DMS153 treated with DMSO at 0.1 percent for 48 hours (cell line): ENCODE measurements around the gene SLC25A13.

ENCODE experiments used
- DNase-seq: peaks from one replicate; lab custom pipeline; 2025; ENCODE audit not compliant: unreplicated experiment; lab: John Stamatoyannopoulos, UW

Gene SLC25A13

DNA sequence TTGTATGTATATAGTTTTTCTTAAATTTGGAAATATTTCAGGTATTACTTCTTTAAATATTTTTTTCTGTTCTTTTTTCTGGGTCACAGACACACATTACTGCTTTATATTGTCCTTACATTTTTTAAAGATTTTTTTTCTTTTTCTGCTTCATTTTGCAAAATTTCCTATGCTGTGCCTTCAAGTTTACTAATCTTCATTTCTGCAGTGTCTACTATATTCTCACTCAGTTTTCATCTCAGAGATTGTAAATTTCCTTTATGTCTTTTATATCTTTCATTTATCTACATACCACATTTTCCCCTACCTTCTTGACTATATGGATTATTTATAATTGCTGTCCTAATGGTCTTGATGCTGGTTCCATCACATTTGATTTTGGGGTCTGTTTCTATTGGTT lies 210.5 kb downstream of the SLC25A13 start:
- no peak for DNase-seq

DNA sequence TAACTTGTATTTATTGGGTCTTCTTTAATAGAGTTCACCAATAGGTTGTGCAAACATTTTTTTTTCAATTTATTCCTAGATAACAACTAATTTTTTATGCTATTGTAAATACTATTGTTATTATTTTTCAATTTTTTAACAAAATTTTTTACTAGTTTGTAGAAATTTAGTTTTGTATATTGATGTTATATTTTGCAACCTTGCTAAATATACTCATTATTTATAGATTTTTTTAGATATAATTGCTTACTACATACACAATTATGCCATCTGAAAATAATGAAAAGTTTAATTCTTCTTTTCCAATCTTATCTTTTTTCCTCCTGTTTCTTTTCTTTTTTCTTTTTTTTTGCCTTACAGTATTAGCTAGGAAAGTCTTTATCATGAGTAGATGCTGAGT lies 216.9 kb downstream of the SLC25A13 start:
- no peak for DNase-seq

DNA sequence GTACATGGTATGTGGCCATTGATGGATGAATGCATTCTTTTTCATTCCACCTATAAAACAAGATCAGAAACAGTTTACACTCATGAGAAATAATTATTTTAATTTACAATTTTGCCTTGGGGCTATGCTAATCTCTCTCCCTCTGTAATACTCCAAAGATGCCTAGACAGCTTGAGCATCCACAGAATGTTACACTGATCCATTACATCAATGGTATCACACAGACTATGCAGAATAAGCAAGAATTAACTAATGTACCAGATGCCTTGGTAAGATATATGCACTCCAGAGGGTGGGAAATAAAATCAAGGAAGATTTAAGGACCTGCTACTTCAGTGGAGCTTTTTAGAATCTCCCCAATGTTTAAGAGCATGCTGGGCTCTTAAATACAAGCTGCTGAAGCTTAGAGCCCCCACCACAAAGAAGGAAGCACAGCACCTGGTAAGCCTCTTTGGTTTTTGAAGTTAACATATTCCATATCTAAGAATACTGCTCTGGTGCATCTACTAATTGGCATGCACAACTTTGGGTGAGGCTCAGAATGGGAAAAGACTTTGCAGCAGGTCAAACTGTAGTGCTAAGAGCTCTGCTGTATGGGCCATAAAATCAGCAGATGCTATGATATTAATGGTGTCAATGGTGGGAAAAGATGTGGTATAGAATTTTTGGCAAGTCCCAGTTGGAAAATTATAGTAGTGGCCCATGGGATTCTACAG lies 219.6 kb downstream of the SLC25A13 start:
- DNase-seq, result no peak

DNA sequence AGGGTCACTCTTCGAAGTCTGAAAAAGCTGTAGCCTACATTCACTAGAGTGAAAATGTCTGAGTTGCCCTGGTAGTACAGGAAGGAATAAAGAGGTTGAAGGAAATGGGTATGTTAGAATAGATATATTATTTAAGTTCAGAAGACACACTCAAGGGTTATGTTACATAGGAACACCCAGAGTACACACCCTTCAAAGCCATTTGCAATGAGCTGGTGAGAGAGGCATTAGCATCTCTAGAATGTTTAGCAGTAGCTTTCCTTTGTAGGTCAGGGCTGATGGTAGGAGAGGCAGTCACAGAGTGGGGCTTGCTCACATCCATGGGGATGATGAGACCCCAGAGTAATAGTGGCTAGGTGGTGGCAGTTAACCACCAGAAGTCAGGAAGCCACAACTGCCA lies 221.2 kb downstream of the SLC25A13 start:
- DNase-seq, result no peak

DNA sequence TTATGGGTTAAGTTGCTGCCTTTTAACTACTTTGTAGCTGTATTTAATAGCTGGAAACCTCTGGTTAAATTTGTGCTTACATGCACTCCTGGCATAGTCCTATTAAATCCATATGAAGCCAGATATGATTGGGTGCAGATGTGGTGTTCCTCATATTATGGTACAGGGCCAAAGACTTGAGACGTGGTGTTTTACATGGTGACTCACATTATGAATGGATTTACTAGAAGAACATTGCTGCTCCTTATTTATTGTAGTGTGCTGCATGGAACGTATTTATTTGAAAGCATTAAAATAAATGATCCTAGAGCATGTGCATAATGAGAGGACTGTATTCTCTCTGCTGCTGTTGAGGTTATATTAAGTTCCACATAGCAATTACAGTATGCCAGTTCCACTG lies 224.1 kb downstream of the SLC25A13 start:
- DNase-seq, result no peak

DNA sequence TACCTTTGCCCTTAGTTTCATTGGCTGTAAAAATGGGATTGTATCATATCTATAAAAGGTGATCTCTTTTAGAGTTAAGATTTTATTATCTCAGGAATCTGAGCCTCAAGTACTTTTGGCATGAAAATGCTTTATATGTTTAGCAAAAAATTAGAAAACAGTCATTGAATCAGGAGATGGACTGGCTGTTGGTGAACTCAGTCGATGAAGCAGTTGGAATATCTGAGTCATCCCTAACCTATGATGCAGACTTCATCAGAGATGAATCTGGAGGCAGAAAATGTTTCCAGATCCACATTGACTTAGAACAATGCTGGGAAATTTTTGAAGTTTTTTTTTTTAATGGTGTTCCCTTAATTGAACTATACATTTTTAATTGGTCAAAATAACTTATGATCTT lies 228.5 kb downstream of the SLC25A13 start:
- no peak for DNase-seq

DNA sequence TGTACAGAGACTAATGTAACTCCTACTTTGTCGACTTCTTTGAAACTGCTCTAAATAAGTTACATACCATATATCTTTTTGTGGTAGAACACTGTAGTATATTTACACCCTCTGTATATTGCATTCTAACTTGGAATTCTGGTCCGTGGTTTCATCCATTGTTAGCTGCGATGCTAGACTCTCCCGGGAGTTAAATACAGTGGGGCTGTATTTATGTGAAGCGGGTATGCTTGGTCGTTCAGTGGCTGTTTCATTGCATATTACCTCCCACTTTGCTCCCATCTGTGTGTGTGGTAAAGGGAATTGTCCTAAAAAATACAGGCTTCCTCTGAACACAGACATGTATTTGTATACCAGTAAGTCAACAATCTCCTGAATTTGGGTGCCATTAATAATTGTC lies 231.1 kb downstream of the SLC25A13 start:
- DNase-seq, result no peak

DNA sequence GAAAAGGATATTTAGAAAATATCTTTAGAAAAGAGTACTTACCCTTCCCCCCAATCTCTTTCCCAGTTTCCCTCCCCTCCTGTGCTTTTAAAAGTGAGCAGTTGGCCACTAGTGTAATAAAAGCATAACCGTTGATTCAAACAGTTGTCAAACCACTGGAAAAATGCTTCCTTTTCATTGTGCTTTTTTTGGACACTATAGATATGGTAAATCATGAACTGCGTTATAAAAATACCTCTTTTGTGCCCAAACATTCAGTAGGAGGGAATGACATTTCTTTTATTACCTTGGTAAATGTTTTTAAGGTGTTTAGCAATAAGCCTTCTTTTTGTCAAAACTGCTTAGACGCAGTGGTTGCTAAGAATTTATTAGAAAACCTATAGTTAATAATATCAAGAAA lies 232.4 kb downstream of the SLC25A13 start:
- no peak for DNase-seq

DNA sequence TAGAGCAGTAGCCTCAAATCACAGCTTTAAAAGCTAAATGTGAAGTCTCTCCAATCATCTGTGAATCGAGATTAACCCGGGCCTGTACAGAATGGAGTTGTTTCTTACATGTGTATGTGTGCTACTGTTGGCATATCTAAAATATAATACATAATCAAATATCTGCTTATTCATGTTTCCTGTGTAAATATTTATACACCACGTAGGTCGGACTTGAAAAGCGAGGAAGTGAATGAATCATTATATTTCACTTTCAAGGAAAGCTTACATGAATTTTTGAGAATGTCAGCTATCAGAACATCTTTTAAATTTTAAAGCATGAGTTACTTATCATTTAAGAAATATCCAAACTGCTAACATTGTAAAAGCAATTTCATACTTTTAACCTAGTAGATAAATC lies 233.3 kb downstream of the SLC25A13 start:
- DNase-seq, result no peak

DNA sequence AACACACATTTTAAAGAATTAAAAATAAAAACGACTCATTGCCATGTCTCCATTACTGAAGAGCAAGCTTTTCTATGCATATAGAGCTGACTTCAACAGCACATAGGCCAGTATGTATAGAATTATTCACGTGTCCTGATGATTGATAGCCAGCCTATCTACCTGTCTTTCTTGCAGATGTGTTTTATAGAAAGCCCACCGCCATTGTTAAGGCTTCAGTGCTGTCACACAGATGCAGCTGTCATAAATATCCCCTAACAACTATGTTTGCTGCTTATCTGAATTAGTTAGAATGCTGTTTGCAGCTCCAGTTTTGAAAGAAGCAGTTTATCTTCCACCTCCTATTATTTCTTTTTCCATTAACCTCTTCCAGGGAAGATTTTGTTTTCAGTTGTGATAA lies 235.9 kb downstream of the SLC25A13 start:
- DNase-seq, result no peak

DNA sequence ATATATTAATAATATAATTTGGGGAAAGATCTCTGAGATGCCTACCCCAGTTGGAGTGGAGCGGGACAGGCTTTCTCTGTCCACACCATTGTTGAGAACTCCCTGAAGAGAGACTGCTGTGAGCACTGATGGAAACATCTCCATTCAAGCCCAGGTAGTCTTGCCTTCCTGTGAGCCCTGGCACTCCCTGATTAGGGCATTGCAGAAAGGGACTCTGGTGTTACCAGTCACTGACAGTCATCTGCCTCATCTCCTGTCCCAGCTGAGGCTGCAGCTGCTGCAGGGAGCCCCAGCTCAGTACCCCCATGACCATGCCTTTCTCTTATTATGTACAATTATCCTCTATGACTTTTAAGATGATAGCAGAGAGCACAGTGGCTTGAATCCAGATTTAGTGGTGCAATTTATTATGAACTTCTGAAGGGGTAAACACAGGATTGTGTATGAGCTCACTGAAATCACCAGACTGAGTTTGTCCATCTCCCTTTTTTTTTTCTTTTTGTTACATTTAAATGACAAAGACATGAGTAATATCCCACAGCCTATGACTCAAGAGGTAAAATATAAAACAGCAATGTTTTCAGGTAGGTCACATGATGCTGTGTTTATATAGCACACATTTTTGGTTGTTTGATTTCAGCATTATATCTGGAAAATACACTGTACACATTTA lies 236.9 kb downstream of the SLC25A13 start:
- DNase-seq, result no peak

DNA sequence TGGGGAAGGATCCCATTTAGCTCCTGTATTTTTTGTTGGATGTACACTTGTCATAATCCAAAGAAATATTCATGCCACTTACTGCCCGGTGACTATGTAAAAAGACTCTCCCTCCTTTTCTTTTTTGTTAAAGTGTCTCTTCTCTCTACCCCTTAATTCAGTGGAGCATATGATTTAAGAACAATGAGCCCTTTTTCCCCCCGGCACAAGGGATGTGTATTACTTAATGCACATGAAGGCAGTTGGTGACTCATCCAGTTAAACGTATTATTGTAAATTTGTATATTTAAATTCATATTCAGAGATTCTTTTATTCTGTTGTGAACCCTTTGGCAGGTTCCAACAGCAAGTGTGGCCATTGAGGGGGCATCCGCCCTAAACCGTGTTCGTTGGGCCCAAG lies 241.9 kb downstream of the SLC25A13 start:
- DNase-seq, result no peak

DNA sequence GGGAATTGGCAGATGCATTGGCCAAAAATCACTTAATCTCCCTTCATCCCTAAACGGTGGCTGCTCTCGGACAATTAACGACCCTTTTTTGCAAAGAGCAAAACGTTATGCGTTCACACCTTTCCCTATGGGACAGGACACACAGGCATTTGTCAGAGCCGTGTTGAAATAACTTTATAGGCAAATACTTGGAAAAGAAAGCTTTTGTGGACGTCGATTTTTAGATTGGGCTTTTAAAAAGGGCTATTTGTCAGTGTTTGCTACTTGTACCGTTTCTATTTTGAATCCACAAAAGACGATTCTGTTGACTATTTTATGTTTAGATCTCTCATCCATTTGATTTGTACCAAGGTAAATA lies 245.6 kb downstream of the SLC25A13 start:
- peak; percentile 36 for DNase-seq

DNA sequence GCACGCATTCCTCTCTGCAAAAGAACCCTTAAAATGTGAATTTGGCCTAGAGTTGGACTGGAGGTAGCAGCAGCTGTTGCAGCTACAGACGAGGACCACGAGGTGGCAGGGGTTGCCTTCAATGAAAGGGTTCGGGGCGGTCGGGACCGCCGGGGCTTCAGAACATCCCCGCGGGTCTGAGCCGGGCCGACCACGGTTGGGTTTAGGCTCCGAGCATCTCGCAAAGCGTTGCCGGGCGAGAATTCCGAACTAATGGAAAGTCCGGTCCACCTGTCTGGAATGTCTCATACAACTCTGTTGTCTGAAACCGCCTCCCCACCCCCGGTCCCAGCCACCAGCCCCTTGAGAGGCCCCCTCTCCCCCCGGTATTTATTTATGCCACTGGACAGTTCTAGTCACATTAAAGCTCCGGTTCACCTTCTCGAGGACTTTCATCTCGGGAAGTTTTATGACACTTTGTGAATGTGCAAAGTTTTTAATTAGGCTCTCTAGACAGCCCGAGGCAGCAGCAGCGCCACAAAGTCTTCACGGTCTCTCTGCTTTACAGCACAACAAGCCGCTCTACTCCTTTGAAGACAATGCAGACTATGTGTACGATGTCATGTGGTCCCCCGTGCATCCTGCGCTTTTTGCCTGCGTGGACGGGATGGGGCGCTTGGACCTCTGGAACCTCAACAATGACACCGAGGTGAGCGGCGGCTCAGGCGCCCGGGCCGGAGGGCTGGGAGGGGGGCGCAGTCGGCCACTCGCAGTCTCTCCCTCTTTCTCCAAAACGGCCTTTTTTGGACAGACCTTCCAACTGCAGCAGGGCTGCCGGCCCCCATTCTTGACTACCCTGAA lies 246.2 kb downstream of the SLC25A13 start:
- peak; percentile 52 for DNase-seq

DNA sequence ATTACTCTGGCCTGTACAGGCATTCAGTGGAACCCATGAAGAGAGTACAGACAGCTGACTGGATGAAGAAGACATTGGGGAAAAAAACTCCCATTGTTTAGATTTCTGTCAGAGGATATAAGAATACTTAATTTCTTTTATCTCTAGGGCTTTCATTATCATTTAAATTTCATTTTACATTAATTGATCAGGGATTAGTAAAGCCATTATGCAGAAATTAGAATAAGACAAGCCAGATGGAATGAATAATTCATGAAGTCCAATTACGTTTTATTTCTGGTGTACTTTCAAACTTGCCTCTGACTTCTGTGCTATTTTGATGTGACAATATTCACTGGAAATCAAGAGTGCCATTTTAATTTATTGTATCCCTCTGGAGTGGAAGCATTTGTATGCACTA lies 247.0 kb downstream of the SLC25A13 start:
- DNase-seq, result no peak
